Retinal pigment epithelial cell (primary cell): ENCODE measurements around the gene AMPD3.

Experiments
- DNase-seq: peaks from one replicate; pipeline ENCODE4 v3.0.0-alpha.2; 2010; ENCODE audit warnings: low read depth
- H3K4me3 ChIP-seq: 2 replicates; pipeline ENCODE4 v1.5.1; 2011; ENCODE audit warnings: mild to moderate bottlenecking, low read length, control low read depth, moderate library complexity
- TF ChIP-seq, protein P1 (sequence below): conservative IDR thresholded peaks from 2 replicates; pipeline ENCODE4 v1.5.1; 2011; ENCODE audit warnings: low read depth, low read length, control low read depth, inconsistent platforms

Gene AMPD3

DNA sequence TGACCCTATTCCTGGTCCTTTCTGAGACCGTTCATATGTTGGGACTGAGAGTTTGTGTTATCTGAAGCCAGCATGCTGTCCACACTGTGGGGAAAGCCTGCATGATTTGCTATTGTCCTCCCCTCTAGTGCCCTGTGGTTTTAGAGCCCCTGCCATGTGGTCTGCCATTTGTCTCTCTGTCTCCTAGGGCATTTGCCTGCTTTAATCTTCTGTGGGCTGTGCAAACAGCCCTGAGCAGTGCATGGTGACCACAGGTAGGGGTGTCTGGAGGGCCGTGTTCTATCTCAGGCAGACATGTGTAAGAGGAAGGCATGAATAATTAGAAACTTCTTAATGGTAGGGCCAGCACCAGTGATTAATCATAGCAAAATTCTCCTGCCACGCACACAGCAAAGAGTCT is 23.0 kb downstream of the AMPD3 start:
- H3K4me3 ChIP-seq, result no peak overlapping the region
- no peak for DNase-seq
- TF ChIP-seq, protein P1, sequence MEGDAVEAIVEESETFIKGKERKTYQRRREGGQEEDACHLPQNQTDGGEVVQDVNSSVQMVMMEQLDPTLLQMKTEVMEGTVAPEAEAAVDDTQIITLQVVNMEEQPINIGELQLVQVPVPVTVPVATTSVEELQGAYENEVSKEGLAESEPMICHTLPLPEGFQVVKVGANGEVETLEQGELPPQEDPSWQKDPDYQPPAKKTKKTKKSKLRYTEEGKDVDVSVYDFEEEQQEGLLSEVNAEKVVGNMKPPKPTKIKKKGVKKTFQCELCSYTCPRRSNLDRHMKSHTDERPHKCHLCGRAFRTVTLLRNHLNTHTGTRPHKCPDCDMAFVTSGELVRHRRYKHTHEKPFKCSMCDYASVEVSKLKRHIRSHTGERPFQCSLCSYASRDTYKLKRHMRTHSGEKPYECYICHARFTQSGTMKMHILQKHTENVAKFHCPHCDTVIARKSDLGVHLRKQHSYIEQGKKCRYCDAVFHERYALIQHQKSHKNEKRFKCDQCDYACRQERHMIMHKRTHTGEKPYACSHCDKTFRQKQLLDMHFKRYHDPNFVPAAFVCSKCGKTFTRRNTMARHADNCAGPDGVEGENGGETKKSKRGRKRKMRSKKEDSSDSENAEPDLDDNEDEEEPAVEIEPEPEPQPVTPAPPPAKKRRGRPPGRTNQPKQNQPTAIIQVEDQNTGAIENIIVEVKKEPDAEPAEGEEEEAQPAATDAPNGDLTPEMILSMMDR, result no peak

DNA sequence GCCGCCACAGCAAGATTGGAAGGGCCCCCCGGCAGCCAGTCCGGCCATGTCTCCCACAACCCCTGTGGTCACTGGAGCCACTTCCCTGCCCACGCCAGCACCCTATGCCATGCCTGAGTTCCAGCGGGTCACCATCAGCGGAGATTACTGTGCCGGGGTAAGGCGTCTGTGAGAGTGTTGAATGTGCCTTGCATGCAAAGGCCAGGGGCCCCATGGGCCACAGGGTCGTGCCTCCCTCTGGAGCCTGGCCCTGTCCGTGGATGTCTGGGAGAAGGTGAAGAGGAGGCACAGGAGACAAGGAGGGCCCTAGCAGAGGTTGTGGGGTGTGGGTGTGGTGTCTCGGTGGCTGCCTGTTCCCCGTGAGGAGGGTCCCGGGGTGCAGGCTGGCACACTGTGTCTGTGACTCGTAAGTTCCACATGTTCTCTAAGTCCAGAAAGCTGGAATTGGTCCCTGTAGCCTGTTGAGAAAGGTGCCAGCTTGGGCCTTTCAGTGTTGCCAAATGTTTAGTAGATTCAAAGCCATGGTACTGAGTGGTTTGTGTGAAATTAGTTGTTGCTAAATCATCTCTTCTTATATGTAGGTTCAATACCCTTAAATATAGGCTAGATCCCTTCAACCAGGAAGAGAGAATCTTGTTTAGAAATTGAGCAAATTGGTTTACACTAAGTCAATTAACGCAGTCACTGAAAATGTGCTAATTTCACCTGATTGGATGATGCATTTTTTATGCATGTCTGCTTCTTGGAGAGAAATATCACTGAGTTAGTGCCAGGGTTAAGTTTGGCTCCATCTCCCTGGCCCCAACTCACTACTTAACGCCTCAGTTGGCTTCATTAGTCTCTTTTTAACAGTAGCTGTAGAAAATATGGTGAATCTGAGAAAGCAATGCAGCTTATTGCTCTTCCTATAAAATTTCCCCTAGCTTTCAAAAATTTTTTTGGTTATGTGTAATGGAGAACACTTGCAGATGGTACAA is 23.8 kb downstream of the AMPD3 start:
- TF ChIP-seq, protein P1, result no peak
- no peak for DNase-seq
- no peak overlapping the region for H3K4me3 ChIP-seq

DNA sequence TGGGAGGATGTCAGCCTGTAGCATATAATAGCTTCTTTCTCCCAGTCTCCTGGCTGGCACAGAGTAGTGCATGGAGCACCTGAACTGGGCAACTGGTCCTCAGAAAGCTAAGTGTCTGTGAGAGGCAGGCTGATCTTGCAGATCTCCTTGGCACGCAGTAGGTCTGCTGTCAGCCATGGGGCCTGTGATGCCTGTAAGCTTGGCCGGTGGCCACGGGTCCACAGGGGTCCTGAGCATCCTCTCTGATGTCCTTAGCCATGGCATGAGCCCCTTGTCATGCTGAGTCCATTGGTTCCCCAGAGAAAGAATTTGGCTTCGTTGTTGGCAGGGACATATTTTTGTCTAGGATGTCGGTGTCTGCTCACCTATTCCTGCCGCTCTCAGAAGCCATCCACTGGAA is 25.0 kb downstream of the AMPD3 start:
- no peak overlapping the region for H3K4me3 ChIP-seq
- DNase-seq, result no peak
- TF ChIP-seq, protein P1, result no peak

DNA sequence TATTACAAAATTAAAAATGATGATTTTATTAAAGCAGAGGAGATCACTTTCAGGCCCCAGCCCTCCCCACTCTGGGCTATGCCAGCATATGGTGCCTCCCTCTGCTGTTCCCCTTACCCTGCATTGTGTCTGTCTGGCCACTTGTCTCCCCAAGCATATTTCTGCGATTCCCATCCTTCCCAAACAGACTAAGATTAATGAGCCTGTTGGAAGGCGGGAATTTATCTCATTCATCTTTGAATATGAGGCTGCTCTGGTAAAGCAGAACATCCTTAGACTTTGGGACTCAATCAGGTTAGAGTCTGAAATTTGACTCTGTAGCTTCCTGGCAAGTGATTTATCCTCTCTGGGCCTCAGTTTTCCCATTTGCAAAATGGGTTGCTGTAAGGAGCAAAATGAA is 25.7 kb downstream of the AMPD3 start:
- TF ChIP-seq, protein P1, result no peak
- DNase-seq, result no peak
- H3K4me3 ChIP-seq, result no peak overlapping the region

DNA sequence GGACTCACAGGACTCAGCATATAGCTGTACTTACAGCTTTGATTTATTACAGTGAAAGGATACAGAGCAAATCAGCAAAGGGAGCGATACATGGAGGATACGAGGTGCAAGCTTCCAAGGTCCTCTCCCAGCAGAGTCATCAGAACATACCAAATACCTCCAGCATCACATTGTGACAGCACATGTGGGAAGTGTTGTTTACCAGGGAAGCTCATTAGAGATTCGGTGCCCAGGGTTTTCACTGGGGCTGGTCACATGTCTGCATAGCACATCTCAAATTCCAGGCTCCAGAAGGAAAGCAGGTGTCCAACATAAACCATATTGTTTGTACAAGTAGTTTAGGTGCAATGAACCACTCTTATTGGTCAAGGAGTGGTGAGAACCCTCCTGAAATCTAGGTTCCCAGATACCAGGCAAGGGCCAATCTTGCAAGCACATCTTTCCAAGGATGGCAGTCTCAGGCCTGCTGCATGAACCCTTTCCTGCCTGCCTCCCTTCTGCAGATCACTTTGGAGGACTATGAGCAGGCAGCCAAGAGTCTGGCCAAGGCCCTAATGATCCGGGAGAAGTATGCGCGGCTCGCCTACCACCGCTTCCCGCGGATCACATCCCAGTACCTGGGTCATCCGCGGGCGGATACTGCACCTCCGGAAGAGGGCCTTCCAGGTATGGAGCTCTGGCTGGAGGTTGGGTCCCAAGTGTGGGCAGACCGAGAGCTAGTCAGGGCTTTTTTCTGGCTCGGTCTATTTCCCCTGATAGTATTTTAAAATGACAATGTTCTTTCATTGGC is 26.7 kb downstream of the AMPD3 start:
- TF ChIP-seq, protein P1, result no peak
- H3K4me3 ChIP-seq, result no peak overlapping the region
- DNase-seq, result no peak

DNA sequence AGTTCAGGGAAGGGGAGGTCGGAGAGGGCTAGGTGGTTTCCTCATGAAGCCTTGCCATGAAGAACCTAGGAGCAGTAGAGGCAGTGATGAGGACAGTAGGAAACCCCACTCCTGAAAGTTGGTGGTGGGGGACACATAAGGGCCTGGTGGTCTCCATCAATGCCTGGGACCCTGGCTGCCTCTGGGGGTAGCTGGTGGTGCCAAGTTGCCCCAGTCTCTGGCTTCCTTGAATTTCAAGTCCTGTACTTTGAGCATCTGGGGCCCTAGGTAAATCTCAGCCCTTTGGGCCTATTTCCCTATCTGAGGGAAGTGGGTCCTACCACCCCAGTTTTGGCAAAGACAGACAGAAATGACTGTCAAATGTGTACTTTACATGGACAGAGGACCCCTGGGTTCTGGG is 28.1 kb downstream of the AMPD3 start:
- no peak overlapping the region for H3K4me3 ChIP-seq
- no peak for DNase-seq
- TF ChIP-seq, protein P1, result no peak

DNA sequence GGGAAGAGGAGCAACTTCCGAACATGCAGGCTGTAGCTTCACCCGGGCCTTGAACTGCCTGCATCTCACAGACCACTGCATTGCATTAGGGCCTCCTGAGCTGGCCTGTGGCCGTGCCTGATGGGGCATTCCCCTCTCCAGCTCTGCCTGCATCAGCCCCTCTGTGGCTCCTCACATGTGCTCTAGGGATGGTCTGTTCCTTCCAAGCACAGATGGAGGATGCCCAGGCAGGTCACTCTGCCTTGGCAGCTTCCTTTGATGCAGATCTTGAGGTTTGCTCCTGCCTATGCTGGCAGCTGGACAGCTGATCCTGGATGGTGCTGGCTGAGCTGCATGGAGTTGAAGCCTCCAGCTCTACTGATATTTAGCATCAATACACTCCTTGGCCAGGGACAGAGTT is 28.5 kb downstream of the AMPD3 start:
- TF ChIP-seq, protein P1, result no peak
- no peak overlapping the region for H3K4me3 ChIP-seq
- no peak for DNase-seq
